Tibial nerve (tissue), 3 donors: Measurements from ENCODE around the gene SSH2.

Experiments used
- POLR2A ChIP-seq, 2 donors: fragments of 450-650 bp; IDR thresholded peaks; one replicate each; pipeline ENCODE4 v1.6.1; 2017; ENCODE audit warnings: antibody characterized with exemption in 2 of 2, mild to moderate bottlenecking in 2 of 2, moderate library complexity in 2 of 2
- TF ChIP-seq, protein P1 (sequence below), 5 experiments: fragments of 200-600 bp in 3 of 5; fragments of 450-650 bp in 2 of 5; sonication (generic) in 3 of 5; IDR thresholded peaks; one replicate each; pipeline ENCODE4 v1.5.1; 2016 to 2019; ENCODE audit warnings: antibody characterized with exemption in 5 of 5, mild to moderate bottlenecking in 3 of 5, moderate library complexity in 2 of 5

DNA sequence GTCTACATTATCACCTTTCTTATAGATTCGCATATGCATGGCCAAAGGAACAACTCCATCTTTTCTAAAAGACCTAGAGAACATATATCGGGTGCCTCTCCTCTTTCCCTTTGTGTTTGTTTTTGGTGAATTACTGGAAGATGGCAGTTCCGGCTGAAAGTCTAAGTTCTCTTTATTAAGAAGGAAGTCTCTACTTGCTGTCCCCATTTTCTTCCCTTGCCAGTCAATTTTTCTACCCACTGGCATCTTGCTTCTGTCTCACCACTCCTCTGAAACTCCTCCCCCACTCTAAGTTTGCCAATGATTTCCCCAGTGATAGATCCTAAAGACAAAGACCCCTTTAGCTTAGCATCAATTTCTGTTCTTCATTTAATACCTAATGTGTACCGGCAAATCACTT lies 213.5 kb downstream of the SSH2 start:
- TF ChIP-seq, protein P1, sequence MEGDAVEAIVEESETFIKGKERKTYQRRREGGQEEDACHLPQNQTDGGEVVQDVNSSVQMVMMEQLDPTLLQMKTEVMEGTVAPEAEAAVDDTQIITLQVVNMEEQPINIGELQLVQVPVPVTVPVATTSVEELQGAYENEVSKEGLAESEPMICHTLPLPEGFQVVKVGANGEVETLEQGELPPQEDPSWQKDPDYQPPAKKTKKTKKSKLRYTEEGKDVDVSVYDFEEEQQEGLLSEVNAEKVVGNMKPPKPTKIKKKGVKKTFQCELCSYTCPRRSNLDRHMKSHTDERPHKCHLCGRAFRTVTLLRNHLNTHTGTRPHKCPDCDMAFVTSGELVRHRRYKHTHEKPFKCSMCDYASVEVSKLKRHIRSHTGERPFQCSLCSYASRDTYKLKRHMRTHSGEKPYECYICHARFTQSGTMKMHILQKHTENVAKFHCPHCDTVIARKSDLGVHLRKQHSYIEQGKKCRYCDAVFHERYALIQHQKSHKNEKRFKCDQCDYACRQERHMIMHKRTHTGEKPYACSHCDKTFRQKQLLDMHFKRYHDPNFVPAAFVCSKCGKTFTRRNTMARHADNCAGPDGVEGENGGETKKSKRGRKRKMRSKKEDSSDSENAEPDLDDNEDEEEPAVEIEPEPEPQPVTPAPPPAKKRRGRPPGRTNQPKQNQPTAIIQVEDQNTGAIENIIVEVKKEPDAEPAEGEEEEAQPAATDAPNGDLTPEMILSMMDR (IDR thresholded peaks at IDR 0.05) = no peak
- no peak for TF ChIP-seq POLR2A (IDR thresholded peaks at IDR 0.05)
